K562 (cell line): ENCODE results near the gene FIBP. TPM values are rescaled to one million over a fixed set of nuclear protein-coding genes. Genes with fewer than 3 reads are reported as not detected.

Source experiments
- BHLHE40 ChIP-seq: IDR thresholded peaks from 2 replicates; pipeline ENCODE4 v1.6.1; 2011; ENCODE audit warnings: low read length, improper control_type of control experiment
- CLOCK ChIP-seq: fragments of 250-450 bp; sonication (Bioruptor Pico); IDR thresholded peaks from 2 replicates; pipeline ENCODE4 v1.4.0; 2020; ENCODE audit warnings: mild to moderate bottlenecking, moderate library complexity, borderline replicate concordance
- KHSRP ChIP-seq: fragments of 450-650 bp; IDR thresholded peaks from 2 replicates; pipeline ENCODE4 v1.6.1; 2017
- ZFX ChIP-seq: sonication (generic); formaldehyde crosslinking; IDR thresholded peaks from 2 replicates; pipeline ENCODE4 v1.8.0; 2022; ENCODE audit warnings: mild to moderate bottlenecking, missing genetic modification reagents, moderate library complexity
- polyA plus RNA-seq, 8 experiments: library from polyadenylated mRNA; depleted of rRNA in 4 of 8; stranded (reverse) in 5 of 8; unstranded in 3 of 8; fragments of >200 nt; fragmentation: Nextera tagmentation in 2 of 8; fragmentation: Illumina TruSeq in 1 of 8; extraction: Ambion mirVana in 2 of 8; extraction: Trizol in 1 of 8; gene quantifications; 2 replicates each; pipeline versions ENCODE4 v1.2.1 to v1.2.3, GENCODE V29; 2011 to 2014; ENCODE audit warnings: inconsistent platforms in 1 of 8, missing spikeins in 1 of 8
- total RNA-seq, 7 experiments: library from RNA; depleted of rRNA in 6 of 7; stranded (reverse); fragments of >200 nt in 6 of 7; fragmentation: Illumina TruSeq in 2 of 7; extraction: Trizol in 2 of 7; gene quantifications; 2 replicates each; pipeline versions ENCODE4 v1.2.1 to v1.2.3, GENCODE V29; 2011 to 2021; ENCODE audit warnings: low replicate concordance in 1 of 7
- TF ChIP-seq, protein P1 (sequence below): fragments of 200-800 bp; sonication (Bioruptor generic); IDR thresholded peaks from 2 replicates; pipeline ENCODE4 v1.6.1; 2017; ENCODE audit warnings: missing genetic modification characterization, missing compliant biosample characterization
- TF ChIP-seq, protein P2 (sequence below), 2 experiments: fragments of 450-650 bp; IDR thresholded peaks; 2 replicates each; pipeline ENCODE4 v1.6.1; 2016; ENCODE audit warnings: mild to moderate bottlenecking in 2 of 2, borderline replicate concordance in 1 of 2, low read depth in 1 of 2, moderate library complexity in 1 of 2
- TF ChIP-seq, protein P3 (sequence below), 3 experiments: IDR thresholded peaks in 2 of 3; conservative IDR thresholded peaks in 1 of 3; 2 replicates each; pipeline ENCODE4 v1.5.1; 2011 to 2012; ENCODE audit warnings: low read length in 3 of 3, mild to moderate bottlenecking in 3 of 3, control low read depth in 2 of 3, improper control_type of control experiment in 1 of 3, inconsistent platforms in 1 of 3, low read depth in 1 of 3, mixed read lengths in 1 of 3, moderate library complexity in 1 of 3; ENCODE audit not compliant: insufficient read depth in 2 of 3
- TF ChIP-seq, protein P4 (sequence below), 2 experiments: IDR thresholded peaks; 2 replicates each; pipeline ENCODE4 v1.6.1; 2011; ENCODE audit warnings: borderline replicate concordance in 1 of 2, control low read depth in 1 of 2, low read depth in 1 of 2, low read length in 1 of 2, mild to moderate bottlenecking in 1 of 2, mixed read lengths in 1 of 2, moderate library complexity in 1 of 2; ENCODE audit not compliant: insufficient read depth in 1 of 2, insufficient read length in 1 of 2, poor library complexity in 1 of 2, severe bottlenecking in 1 of 2; ENCODE audit errors: extremely low read depth in 1 of 2

FIBP gene
- total and polyA plus RNA-seq, 9 of the 15 experiments (the other 6 are each of a cell fraction or from before 2014, with no cell fraction given): 41.2 to 79.2 (median 48.6) TPM

GRCh38 chr11:65891219-65892136 is 3.2 kb upstream of the FIBP start (continued):
- TF ChIP-seq, protein P1, sequence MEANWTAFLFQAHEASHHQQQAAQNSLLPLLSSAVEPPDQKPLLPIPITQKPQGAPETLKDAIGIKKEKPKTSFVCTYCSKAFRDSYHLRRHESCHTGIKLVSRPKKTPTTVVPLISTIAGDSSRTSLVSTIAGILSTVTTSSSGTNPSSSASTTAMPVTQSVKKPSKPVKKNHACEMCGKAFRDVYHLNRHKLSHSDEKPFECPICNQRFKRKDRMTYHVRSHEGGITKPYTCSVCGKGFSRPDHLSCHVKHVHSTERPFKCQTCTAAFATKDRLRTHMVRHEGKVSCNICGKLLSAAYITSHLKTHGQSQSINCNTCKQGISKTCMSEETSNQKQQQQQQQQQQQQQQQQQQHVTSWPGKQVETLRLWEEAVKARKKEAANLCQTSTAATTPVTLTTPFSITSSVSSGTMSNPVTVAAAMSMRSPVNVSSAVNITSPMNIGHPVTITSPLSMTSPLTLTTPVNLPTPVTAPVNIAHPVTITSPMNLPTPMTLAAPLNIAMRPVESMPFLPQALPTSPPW: peak; percentile 73
- TF ChIP-seq KHSRP: no peak
- peak; percentile 86 for TF ChIP-seq BHLHE40
- TF ChIP-seq, protein P2, sequence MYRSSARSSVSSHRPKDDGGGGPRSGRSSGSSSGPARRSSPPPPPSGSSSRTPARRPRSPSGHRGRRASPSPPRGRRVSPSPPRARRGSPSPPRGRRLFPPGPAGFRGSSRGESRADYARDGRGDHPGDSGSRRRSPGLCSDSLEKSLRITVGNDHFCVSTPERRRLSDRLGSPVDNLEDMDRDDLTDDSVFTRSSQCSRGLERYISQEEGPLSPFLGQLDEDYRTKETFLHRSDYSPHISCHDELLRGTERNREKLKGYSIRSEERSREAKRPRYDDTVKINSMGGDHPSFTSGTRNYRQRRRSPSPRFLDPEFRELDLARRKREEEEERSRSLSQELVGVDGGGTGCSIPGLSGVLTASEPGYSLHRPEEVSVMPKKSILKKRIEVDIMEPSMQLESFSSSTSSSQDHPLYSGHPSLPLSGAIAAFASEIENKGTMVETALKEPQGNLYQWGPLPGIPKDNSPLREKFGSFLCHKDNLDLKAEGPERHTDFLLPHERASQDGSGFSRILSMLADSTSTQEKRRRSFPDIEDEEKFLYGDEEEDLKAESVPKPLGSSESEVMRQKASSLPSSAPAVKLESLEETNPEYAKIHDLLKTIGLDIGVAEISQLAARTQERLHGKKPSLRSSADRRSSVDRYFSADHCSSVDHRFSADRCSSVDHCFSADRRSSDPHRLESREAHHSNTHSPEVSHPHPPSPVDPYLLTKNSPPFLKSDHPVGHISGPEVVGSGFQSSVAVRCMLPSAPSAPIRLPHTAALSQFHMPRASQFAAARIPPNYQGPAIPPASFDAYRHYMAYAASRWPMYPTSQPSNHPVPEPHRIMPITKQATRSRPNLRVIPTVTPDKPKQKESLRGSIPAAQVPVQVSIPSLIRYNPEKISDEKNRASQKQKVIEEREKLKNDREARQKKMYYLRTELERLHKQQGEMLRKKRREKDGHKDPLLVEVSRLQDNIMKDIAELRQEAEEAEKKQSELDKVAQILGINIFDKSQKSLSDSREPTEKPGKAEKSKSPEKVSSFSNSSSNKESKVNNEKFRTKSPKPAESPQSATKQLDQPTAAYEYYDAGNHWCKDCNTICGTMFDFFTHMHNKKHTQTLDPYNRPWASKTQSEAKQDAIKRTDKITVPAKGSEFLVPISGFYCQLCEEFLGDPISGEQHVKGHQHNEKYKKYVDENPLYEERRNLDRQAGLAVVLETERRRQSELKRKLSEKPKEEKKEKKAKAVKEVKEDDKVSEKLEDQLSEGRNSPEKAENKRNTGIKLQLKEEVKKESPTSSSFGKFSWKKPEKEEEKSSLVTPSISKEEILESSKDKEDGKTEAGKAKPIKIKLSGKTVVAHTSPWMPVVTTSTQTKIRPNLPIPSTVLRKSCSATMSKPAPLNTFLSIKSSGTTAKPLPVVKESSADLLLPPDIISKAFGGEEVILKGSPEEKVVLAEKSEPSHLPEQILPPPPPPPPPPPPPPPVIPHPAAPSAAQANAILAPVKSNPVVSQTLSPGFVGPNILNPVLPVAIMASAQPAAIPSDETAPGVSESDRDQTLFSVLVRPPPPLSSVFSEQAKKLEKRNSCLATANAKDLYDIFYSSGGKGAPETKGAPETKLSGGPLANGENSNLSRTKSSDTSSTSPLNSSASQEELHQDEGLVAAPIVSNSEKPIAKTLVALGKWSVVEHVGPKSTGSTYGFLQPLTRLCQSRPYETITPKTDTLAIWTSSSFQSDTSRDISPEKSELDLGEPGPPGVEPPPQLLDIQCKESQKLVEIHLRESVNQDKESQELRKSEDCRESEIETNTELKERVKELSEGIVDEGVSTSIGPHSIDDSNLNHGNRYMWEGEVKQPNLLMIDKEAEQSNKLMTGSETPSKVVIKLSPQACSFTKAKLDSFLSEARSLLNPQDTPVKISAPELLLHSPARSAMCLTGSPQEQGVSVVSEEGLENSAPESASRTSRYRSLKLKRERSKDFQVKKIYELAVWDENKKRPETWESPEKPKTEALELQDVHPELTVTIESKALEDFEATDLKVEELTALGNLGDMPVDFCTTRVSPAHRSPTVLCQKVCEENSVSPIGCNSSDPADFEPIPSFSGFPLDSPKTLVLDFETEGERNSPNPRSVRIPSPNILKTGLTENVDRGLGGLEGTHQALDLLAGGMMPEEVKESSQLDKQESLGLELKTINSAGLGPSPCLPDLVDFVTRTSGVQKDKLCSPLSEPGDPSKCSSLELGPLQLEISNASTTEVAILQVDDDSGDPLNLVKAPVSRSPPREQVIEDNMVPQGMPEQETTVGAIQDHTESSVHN (IDR thresholded peaks at IDR 0.05; ENCODE audit: borderline replicate concordance in 1 of 2, low read depth in 1 of 2): no peak
- TF ChIP-seq, protein P3, sequence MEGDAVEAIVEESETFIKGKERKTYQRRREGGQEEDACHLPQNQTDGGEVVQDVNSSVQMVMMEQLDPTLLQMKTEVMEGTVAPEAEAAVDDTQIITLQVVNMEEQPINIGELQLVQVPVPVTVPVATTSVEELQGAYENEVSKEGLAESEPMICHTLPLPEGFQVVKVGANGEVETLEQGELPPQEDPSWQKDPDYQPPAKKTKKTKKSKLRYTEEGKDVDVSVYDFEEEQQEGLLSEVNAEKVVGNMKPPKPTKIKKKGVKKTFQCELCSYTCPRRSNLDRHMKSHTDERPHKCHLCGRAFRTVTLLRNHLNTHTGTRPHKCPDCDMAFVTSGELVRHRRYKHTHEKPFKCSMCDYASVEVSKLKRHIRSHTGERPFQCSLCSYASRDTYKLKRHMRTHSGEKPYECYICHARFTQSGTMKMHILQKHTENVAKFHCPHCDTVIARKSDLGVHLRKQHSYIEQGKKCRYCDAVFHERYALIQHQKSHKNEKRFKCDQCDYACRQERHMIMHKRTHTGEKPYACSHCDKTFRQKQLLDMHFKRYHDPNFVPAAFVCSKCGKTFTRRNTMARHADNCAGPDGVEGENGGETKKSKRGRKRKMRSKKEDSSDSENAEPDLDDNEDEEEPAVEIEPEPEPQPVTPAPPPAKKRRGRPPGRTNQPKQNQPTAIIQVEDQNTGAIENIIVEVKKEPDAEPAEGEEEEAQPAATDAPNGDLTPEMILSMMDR (IDR thresholded peaks at IDR 0.05 in 2 of 3, conservative IDR thresholded peaks at IDR 0.05 in 1 of 3; ENCODE audit: insufficient read depth in 2 of 3, low read depth in 1 of 3, low read length in 3 of 3): peak; percentile 53 to 65 (median 56)
- TF ChIP-seq ZFX (CRISPR knock-in tag): peak; percentile 36; the same call in 1 of the 2 replicates
- TF ChIP-seq CLOCK: no peak
- TF ChIP-seq, protein P4, sequence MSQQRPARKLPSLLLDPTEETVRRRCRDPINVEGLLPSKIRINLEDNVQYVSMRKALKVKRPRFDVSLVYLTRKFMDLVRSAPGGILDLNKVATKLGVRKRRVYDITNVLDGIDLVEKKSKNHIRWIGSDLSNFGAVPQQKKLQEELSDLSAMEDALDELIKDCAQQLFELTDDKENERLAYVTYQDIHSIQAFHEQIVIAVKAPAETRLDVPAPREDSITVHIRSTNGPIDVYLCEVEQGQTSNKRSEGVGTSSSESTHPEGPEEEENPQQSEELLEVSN (IDR thresholded peaks at IDR 0.05; ENCODE audit: borderline replicate concordance in 1 of 2, extremely low read depth in 1 of 2, insufficient read depth in 1 of 2, insufficient read length in 1 of 2, low read depth in 1 of 2, low read length in 1 of 2, poor library complexity in 1 of 2, severe bottlenecking in 1 of 2): peak in 1 of 2 experiments; percentile 38
